Body of pancreas (tissue), 4 donors: Measurements from ENCODE around the gene TSPAN18. TPM values are rescaled to one million over a fixed set of nuclear protein-coding genes. Genes with fewer than 3 reads are reported as not detected.

ENCODE experiments used
- ATAC-seq: fragments of 150-250 bp; one replicate; pipeline ENCODE4 v1.9.1; 2016
- DNase-seq, 4 donors: peaks; one replicate each; pipeline ENCODE4 v3.0.0-alpha.2; 2019
- H3K27ac ChIP-seq, 4 donors: fragments of 200-600 bp; sonication (generic); 1 replicate in 3 of 4; 2 replicates in 1 of 4; pipeline versions ENCODE4 v1.5.1 to v1.6.1; 2016 to 2019; ENCODE audit warnings: mild to moderate bottlenecking in 1 of 4, mixed read lengths in 1 of 4, moderate library complexity in 1 of 4
- H3K27me3 ChIP-seq, 2 donors: fragments of 200-600 bp; sonication (generic); one replicate each; pipeline ENCODE4 v1.6.0; 2016; ENCODE audit warnings: mild to moderate bottlenecking in 1 of 2
- H3K36me3 ChIP-seq, 2 donors: fragments of 200-600 bp; sonication (generic); replicated peaks in 1 of 2; 2 replicates each; pipeline ENCODE4 v1.5.1; 2016; ENCODE audit warnings: low read depth in 2 of 2; ENCODE audit not compliant: insufficient read depth in 1 of 2
- H3K4me1 ChIP-seq: fragments of 200-600 bp; sonication (generic); one replicate; pipeline ENCODE4 v1.6.0; 2016
- H3K4me3 ChIP-seq, 2 donors: fragments of 200-600 bp; sonication (generic); 1 replicate in 1 of 2; 2 replicates in 1 of 2; pipeline ENCODE4 v1.5.1; 2016 to 2019
- H3K9me3 ChIP-seq, 3 donors: fragments of 200-600 bp; sonication (generic); 1 replicate in 2 of 3; 2 replicates in 1 of 3; pipeline ENCODE4 v1.5.1; 2016
- CTCF ChIP-seq, 7 experiments: fragments of 450-650 bp in 4 of 7; fragments of 200-600 bp in 3 of 7; sonication (generic) in 3 of 7; IDR thresholded peaks; one replicate each; pipeline ENCODE4 v1.5.1; 2016 to 2019; ENCODE audit warnings: antibody characterized with exemption in 7 of 7
- POLR2A ChIP-seq, 3 donors: fragments of 450-650 bp; IDR thresholded peaks; one replicate each; pipeline ENCODE4 v1.6.1; 2016; ENCODE audit warnings: antibody characterized with exemption in 3 of 3, mild to moderate bottlenecking in 2 of 3
- WGBS, 2 donors: methylation state at CpG; one replicate each; pipeline ENCODE4 v1.1.5; 2017; 5-methylcytosine and 5-hydroxymethylcytosine counted together
- intact Hi-C: fragments of 100-400 bp; cut with DNase I; formaldehyde crosslinking; loops from one replicate; pipeline ENCODE4 v1.15.1; 2023
- total RNA-seq, 2 donors: library from RNA; depleted of rRNA; stranded (reverse); fragments of >200 nt; gene quantifications; one replicate each; pipeline ENCODE4 v1.1.0, GENCODE V29; 2016

The TSPAN18 gene
- total RNA-seq, 2 donors from 2014 or later: 2.1 to 3.0 TPM

GRCh38 chr11:44775985-44776446 is 49.3 kb downstream of the TSPAN18 start:
- intact Hi-C loops: no loop called here
- Histone ChIP-seq H3K4me3 (no peak overlapping the region), H3K4me1 (no peaks in the 10 kb centered on the region), H3K9me3 (no peaks in the 10 kb centered on the region), H3K27ac (no peak overlapping the region), H3K27me3 (no peaks in the 10 kb centered on the region), H3K36me3 (no peaks in the 10 kb centered on the region)
- WGBS, 2 donors: 48 to 52% methylated on average over 5 to 7 of the region's 7 CpGs
- ATAC-seq (no peak), DNase-seq (no peak)
- TF ChIP-seq CTCF (IDR thresholded peaks at IDR 0.05) (no peak), POLR2A (IDR thresholded peaks at IDR 0.05) (no peak)

- no peak for TF ChIP-seq CTCF (IDR thresholded peaks at IDR 0.05)
- TF ChIP-seq POLR2A (IDR thresholded peaks at IDR 0.05): no peak
- WGBS, 2 donors: 71 to 81% methylated on average over 6 of the region's 6 CpGs
- Histone ChIP-seq H3K9me3 (no peaks in the 10 kb centered on the region), H3K27ac (no peak overlapping the region), H3K36me3 (no peaks in the 10 kb centered on the region), H3K4me3 (no peak overlapping the region), H3K27me3 (no peaks in the 10 kb centered on the region), H3K4me1 (no peaks in the 10 kb centered on the region)
- DNase-seq (no peak), ATAC-seq (no peak)
- intact Hi-C loops: no loop called here
These were observed 49.9 kb downstream of the TSPAN18 start for GRCh38 chr11:44776551-44777208.

GRCh38 chr11:44777209-44778194 is 50.7 kb downstream of the TSPAN18 start:
- TF ChIP-seq POLR2A (IDR thresholded peaks at IDR 0.05) (no peak), CTCF (IDR thresholded peaks at IDR 0.05) (no peak)
- ATAC-seq: no peak
- Histone ChIP-seq H3K9me3 (no peaks in the 10 kb centered on the region), H3K4me3 (no peak overlapping the region), H3K27me3 (no peaks in the 10 kb centered on the region), H3K36me3 (no peaks in the 10 kb centered on the region), H3K27ac (no peak overlapping the region), H3K4me1 (no peaks in the 10 kb centered on the region)
- intact Hi-C loops: no loop called here
- no peak for DNase-seq
- WGBS, 2 donors: 75% methylated on average over 5 to 6 of the region's 6 CpGs

- intact Hi-C loops: no loop called here
- ATAC-seq (no peak), DNase-seq (no peak)
- no peak overlapping the region for H3K27ac ChIP-seq
- H3K27me3 ChIP-seq: no peaks in the 10 kb centered on the region
- no peak for TF ChIP-seq POLR2A (IDR thresholded peaks at IDR 0.05)
- TF ChIP-seq CTCF (IDR thresholded peaks at IDR 0.05): no peak
- H3K4me3 ChIP-seq: no peak overlapping the region
- no peaks in the 10 kb centered on the region for H3K4me1 ChIP-seq
- H3K36me3 ChIP-seq: no peaks in the 10 kb centered on the region
- WGBS, 2 donors: 84 to 96% methylated on average over 3 to 5 of the region's 5 CpGs
- H3K9me3 ChIP-seq: no peaks in the 10 kb centered on the region
These were observed 51.7 kb downstream of the TSPAN18 start for GRCh38 chr11:44778195-44779100.
